ENCODE results near the gene DXO. TPM values are rescaled to one million over a fixed set of nuclear protein-coding genes. Genes with fewer than 3 reads are reported as not detected.
"Not testable (repeated sequence)": the region's sequence is repeated elsewhere in the genome, so short reads cannot be mapped to it uniquely, and the experiment has no call there.

Gene DXO
- total RNA-seq, 2 experiments from 2014 or later, result 15.6 to 16.3 TPM

DNA sequence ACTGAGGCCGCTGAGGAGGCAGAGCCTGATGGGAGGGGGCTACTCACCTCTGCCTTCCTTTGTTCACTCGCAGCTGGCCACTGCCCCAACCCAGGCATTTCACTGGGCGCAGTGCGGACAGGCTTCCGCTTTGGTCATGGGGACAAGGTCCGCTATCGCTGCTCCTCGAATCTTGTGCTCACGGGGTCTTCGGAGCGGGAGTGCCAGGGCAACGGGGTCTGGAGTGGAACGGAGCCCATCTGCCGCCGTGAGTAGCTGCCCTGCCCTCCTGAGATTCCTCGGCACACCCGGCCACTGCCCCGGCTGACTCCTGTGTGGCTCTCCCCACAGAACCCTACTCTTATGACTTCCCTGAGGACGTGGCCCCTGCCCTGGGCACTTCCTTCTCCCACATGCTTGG, 38.4 kb downstream of the DXO start:
- Mint-ChIP-seq H3K4me3 (no peak overlapping the region), H3K27me3 (no peaks in the 10 kb centered on the region), H3K9me3 (no peaks in the 10 kb centered on the region), H3K27ac (no peak overlapping the region), H3K36me3 (no peaks in the 10 kb centered on the region), H3K4me1 (no peaks in the 10 kb centered on the region)
- no peak for DNase-seq

DNA sequence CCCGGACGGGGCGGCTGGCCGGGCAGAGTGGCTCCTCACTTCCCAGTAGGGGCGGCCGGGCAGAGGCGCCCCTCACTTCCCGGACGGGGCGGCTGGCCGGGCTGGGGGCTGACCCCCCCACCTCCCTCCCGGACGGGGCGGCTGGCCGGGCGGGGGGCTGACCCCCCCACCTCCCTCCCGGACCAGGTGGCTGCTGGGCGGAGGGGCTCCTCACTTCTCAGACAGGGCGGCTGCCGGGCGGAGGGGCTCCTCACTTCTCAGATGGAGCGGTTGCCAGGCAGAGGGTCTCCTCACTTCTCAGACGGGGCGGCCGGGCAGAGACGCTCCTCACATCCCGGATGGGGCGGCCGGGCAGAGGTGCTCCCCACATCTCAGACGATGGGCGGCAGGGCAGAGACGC, 39.8 kb downstream of the DXO start:
- not testable (repeated sequence) for H3K4me1 Mint-ChIP-seq, H3K27me3 Mint-ChIP-seq, H3K9me3 Mint-ChIP-seq, H3K27ac Mint-ChIP-seq, DNase-seq, H3K36me3 Mint-ChIP-seq, H3K4me3 Mint-ChIP-seq

DNA sequence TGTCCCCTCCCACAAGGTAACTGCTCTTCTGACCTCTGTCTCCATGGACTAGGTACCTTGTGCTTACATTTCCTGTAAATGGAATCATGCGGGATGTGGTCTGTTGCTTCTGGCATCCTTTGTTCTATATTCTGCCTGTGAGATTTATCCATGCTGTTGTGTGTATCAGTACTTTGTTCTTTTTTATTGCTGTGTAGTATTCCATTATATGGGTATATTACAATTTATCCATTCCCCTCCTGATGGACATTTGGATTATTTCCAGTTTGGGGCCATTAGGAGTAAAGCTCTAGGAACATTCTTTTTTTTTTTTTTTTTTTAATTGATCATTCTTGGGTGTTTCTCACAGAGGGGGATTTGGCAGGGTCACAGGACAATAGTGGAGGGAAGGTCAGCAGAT, 41.0 kb downstream of the DXO start:
- H3K27me3 Mint-ChIP-seq, result no peaks in the 10 kb centered on the region
- no peak overlapping the region for H3K4me3 Mint-ChIP-seq
- H3K9me3 Mint-ChIP-seq, result no peaks in the 10 kb centered on the region
- H3K27ac Mint-ChIP-seq, result no peak overlapping the region
- H3K4me1 Mint-ChIP-seq, result no peaks in the 10 kb centered on the region
- DNase-seq, result no peak
- H3K36me3 Mint-ChIP-seq, result no peaks in the 10 kb centered on the region

GRCh38 chr6:31928672-31928939, 43.3 kb downstream of the DXO start:
- H3K4me3 Mint-ChIP-seq, result no peak overlapping the region
- peaks cover 2% of the 10 kb centered on the region for H3K4me1 Mint-ChIP-seq
- no peaks in the 10 kb centered on the region for H3K9me3 Mint-ChIP-seq
- no peak for DNase-seq
- H3K36me3 Mint-ChIP-seq, result no peaks in the 10 kb centered on the region
- no peak overlapping the region for H3K27ac Mint-ChIP-seq
- H3K27me3 Mint-ChIP-seq, result no peaks in the 10 kb centered on the region

DNA sequence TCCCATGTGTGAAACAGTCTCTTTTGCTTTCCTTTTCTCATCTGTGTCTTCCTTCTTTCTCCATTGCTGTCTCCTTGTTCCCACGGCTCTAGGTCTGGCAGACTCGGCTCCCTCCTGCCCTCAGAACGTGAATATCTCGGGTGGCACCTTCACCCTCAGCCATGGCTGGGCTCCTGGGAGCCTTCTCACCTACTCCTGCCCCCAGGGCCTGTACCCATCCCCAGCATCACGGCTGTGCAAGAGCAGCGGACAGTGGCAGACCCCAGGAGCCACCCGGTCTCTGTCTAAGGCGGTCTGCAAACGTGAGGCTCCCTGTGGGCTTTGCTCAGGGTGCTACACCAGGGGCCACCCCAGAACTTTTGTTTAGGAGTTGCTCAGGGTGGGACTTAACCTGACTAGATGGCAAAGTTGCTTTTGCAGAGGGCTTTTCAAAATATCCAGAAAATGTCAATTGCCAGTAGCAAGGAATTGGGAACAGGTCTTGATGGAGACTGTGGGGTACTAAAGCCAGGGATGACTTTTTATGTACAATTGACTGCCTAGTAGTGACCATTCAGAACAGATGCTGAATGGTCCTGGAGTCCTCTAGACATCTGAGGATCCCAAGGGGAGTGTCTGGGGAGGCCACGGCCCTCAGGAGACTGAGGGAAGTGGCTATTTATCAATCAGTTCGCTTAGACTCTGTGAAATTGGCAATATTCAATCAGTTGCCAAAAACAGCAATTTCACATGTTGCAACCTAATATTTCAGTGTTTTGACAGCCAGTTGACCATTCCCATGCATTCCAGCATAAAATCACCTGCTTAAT, 43.9 kb downstream of the DXO start:
- no peak for DNase-seq
- Mint-ChIP-seq H3K27me3 (no peaks in the 10 kb centered on the region), H3K9me3 (no peaks in the 10 kb centered on the region), H3K4me1 (peaks cover 2% of the 10 kb centered on the region), H3K36me3 (no peaks in the 10 kb centered on the region), H3K4me3 (no peak overlapping the region), H3K27ac (no peak overlapping the region)

DNA sequence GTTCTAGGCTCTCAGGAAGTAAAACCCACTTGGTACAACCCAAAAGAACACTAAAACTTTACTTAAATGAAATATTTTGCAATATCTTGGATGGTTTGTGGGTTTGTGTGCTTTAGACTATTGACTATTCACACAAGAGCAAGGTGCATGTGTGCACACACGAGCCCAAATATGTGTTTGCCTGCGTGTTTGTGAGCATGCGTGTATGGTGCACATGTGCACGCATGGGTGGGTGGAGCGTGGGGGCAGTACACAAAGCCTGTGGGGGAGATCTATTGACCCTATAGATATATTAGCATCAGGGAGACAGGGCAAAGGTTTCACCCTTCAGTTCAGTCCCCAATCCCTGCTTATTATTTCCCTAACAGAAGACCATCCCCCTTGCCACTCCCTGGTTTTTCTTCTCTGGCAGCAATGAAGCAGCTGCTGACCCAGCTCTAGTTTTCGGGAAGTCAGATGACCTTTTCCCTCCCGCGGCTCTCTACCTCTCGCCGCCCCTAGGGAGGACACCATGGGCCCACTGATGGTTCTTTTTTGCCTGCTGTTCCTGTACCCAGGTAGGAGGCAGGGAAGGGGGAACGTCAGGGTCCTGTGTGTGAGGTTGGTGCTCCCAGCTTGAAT, 44.6 kb downstream of the DXO start, which contains the start of gene C2:
C2 (plus strand) TSS at position 476 of the 621 bp plus-strand sequence; CDS start at position 512, 36 bp downstream.
- H3K9me3 Mint-ChIP-seq, result no peaks in the 10 kb centered on the region
- peaks cover 2% of the 10 kb centered on the region for H3K4me1 Mint-ChIP-seq
- no peak for DNase-seq
- no peaks in the 10 kb centered on the region for H3K27me3 Mint-ChIP-seq
- H3K4me3 Mint-ChIP-seq, result no peak within 1 kb of the TSS
- no peak within 1 kb of the TSS for H3K27ac Mint-ChIP-seq
- no peaks in the 10 kb centered on the region for H3K36me3 Mint-ChIP-seq

DNA sequence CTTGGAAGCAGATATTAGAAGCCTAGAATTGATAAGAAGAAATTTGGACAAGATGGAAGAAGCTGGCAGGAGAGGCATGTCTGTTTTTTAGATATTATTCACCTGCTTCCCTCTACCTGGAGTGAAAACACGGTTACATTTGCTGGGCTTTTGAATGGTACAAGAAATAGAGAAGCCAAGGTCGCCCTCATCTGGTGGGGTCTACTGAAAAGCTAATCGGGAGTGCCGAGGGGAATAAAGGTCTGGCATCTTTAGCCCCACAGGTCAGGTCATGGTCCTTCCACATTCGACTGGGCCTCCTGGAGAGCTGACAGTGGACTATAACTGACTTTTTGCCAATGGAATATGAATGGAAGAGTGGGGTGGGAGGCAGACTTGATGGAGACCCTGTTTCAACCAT, 49.0 kb downstream of the DXO start:
- H3K36me3 Mint-ChIP-seq, result no peaks in the 10 kb centered on the region
- no peaks in the 10 kb centered on the region for H3K27me3 Mint-ChIP-seq
- peaks cover 2% of the 10 kb centered on the region for H3K4me1 Mint-ChIP-seq
- no peak overlapping the region for H3K4me3 Mint-ChIP-seq
- H3K9me3 Mint-ChIP-seq, result no peaks in the 10 kb centered on the region
- DNase-seq, result no peak
- no peak overlapping the region for H3K27ac Mint-ChIP-seq

DNA sequence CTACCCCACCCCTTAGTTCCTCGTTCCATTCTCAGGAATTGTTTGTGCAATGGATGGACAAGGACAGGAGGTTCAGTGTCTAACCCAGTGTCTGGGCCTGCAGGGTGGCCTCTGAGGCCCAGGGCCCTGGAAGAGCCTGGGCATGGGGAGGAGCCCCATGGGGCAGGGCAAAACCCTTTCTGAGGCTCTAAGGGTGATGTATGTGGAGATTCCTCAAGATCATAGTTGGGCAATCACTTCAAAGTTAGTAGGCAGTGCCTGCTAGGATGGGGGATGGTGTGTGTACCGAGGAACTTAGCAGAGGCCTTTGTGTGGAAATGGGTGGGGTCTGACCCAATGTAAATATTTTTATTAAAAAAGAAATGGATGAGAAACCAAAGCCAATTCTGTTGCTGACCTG, 51.1 kb downstream of the DXO start:
- H3K27ac Mint-ChIP-seq, result no peak overlapping the region
- no peaks in the 10 kb centered on the region for H3K36me3 Mint-ChIP-seq
- no peaks in the 10 kb centered on the region for H3K9me3 Mint-ChIP-seq
- no peak for DNase-seq
- H3K4me1 Mint-ChIP-seq, result peaks cover 2% of the 10 kb centered on the region
- H3K27me3 Mint-ChIP-seq, result no peaks in the 10 kb centered on the region
- no peak overlapping the region for H3K4me3 Mint-ChIP-seq

Other genes with a start within 250 kb of the DXO start
- under 1 TPM; 0.16 to 0.56 TPM for gene MPIG6B, start 248.8 kb downstream of the DXO start, total RNA-seq
- gene DDAH2, start 242.8 kb downstream of the DXO start, total RNA-seq, result 1 to 10 TPM; 3.5 to 3.8 TPM
- 100 to 1,000 TPM; 328 to 329 TPM for gene CLIC1, start 235.6 kb downstream of the DXO start, total RNA-seq
- gene MSH5, start 232.1 kb downstream of the DXO start, total RNA-seq, result 10 to 100 TPM; 48.1 to 53.4 TPM
- 1 to 10 TPM; 7.6 to 9.5 TPM for gene SAPCD1, start 209.5 kb downstream of the DXO start, total RNA-seq
- 1 to 10 TPM; 1.6 to 1.7 TPM for gene VWA7, start 194.8 kb downstream of the DXO start, total RNA-seq
- gene VARS1, start 176.4 kb downstream of the DXO start, total RNA-seq, result 100 to 1,000 TPM; 176 to 181 TPM
- gene LSM2, start 165.2 kb downstream of the DXO start, total RNA-seq, result 100 to 1,000 TPM; 145 TPM
- 1 to 10 TPM; 1.2 to 1.5 TPM for gene HSPA1L, start 156.9 kb downstream of the DXO start, total RNA-seq
- gene HSPA1A, start 156.6 kb downstream of the DXO start, total RNA-seq, result 10 to 100 TPM; 24.3 to 24.8 TPM
- gene HSPA1B, start 144.4 kb downstream of the DXO start, total RNA-seq, result 10 to 100 TPM; 21.6 to 24.3 TPM
- 10 to 100 TPM; 12.4 to 12.9 TPM for gene NEU1, start 109.3 kb downstream of the DXO start, total RNA-seq
- gene SLC44A4, start 93.1 kb downstream of the DXO start, total RNA-seq, result under 1 TPM in 1 of 2 experiments, not detected in 1; 0.30 TPM
- 10 to 100 TPM; 63.4 to 64.0 TPM for gene EHMT2, start 74.4 kb downstream of the DXO start, total RNA-seq
- gene ZBTB12, start 70.1 kb downstream of the DXO start, total RNA-seq, result 1 to 10 TPM; 3.1 to 3.2 TPM
- gene C2, start 44.4 kb downstream of the DXO start, total RNA-seq, result 1 to 10 TPM in 1 of 2 experiments, under 1 TPM in 1; 0.42 to 1.6 TPM
- under 1 TPM; 0.52 to 0.82 TPM for gene CFB, start 26.0 kb downstream of the DXO start, total RNA-seq
- gene NELFE, start 13.2 kb downstream of the DXO start, total RNA-seq, result 10 to 100 TPM; 73.8 to 75.5 TPM
- gene SKIC2, start 13.0 kb downstream of the DXO start, total RNA-seq, result 10 to 100 TPM; 84.6 to 90.9 TPM
- 1 to 10 TPM; 2.2 to 3.2 TPM for gene C4A, start 9.9 kb upstream of the DXO start, total RNA-seq
- 1 to 10 TPM; 3.0 to 4.0 TPM for gene C4B, start 42.7 kb upstream of the DXO start, total RNA-seq
- gene CYP21A2, start 66.3 kb upstream of the DXO start, total RNA-seq, result under 1 TPM in 1 of 2 experiments, not detected in 1; 0.12 TPM
- gene TNXB, start 137.2 kb upstream of the DXO start, total RNA-seq, result 1 to 10 TPM in 1 of 2 experiments, under 1 TPM in 1; 0.43 to 1.2 TPM
- gene ATF6B, start 156.1 kb upstream of the DXO start, total RNA-seq, result 10 to 100 TPM; 50.4 to 53.5 TPM
- gene FKBPL, start 158.2 kb upstream of the DXO start, total RNA-seq, result 1 to 10 TPM; 5.8 to 6.8 TPM
- gene PRRT1, start 179.8 kb upstream of the DXO start, total RNA-seq, result 1 to 10 TPM; 1.4 to 1.5 TPM
- gene PPT2, start 182.0 kb upstream of the DXO start, total RNA-seq, result 10 to 100 TPM; 19.5 to 24.4 TPM
- gene EGFL8, start 192.5 kb upstream of the DXO start, total RNA-seq, result 10 to 100 TPM; 12.8 to 14.0 TPM
- gene AGPAT1, start 203.9 kb upstream of the DXO start, total RNA-seq, result 10 to 100 TPM; 30.8 to 33.6 TPM
- 10 to 100 TPM; 58.3 to 58.6 TPM for gene RNF5, start 206.3 kb upstream of the DXO start, total RNA-seq
- gene AGER, start 212.1 kb upstream of the DXO start, total RNA-seq, result 10 to 100 TPM in 1 of 2 experiments, 1 to 10 TPM in 1; 9.6 to 11.5 TPM
- gene PBX2, start 218.1 kb upstream of the DXO start, total RNA-seq, result 10 to 100 TPM; 56.4 to 56.9 TPM
- 10 to 100 TPM; 68.4 to 71.3 TPM for gene GPSM3, start 220.5 kb upstream of the DXO start, total RNA-seq